HG02973 (cell line): ENCODE results near the gene ZNF202.

Experiments used
- ATAC-seq: cut with Tn5 transposase; IDR thresholded peaks from one replicate; pipeline ENCODE4 v1.9.1; 2021; ENCODE audit warnings: moderate library complexity; ENCODE audit not compliant: unreplicated experiment

The ZNF202 gene

DNA sequence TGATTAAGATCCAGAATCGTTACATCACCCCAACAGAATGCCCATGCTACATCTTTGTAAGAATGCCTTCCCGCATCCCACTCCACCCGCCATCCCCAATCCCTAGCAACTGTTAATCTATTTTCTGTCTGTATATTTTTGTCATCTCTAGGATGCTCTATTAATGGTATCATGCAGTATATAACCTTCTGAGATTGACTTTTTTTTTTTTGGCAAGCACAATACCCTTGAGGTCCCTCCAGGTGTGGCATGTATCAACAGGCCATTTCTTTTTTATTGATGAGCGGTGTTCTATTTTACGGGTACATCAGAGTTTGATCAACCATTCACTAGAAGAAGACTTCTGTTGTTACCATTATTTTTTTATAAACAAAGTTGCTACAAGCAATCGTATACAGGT, 56.9 kb downstream of the ZNF202 start:
- no peak for ATAC-seq

DNA sequence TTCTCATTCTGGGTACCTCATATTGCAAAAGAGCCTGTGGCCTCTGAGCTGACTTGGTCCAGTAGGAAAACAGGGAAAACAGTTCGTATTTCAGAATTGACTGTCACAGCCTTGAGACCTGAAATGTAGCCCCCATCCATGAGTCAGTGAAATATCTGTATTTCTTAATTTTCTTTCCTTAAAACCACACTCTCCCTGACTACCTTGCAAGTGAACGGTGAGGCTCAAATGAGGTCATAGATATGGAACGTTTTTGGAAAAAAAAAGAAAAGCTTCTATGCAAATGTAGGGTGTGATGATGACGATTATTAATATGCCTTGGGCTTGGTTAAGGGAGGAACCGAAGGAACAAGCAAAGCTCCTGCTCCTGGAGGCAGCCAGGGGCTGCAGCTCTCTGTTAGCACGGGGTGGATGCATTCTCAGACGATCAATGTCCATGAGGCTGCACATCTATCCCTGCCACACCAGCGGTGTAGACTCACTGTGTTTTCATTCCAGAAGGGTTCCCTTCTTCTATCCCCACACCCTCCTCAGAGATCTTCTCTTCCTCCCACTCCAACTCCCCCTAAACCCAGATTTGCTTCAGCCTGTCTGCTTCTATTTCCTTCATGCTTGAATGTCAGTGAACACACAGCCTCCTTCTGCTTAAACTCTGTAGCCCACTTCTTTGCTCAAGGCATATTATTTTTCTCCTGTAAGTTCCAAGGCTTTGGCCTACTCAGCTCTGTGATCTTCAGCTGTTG, 57.9 kb downstream of the ZNF202 start:
- no peak for ATAC-seq

DNA sequence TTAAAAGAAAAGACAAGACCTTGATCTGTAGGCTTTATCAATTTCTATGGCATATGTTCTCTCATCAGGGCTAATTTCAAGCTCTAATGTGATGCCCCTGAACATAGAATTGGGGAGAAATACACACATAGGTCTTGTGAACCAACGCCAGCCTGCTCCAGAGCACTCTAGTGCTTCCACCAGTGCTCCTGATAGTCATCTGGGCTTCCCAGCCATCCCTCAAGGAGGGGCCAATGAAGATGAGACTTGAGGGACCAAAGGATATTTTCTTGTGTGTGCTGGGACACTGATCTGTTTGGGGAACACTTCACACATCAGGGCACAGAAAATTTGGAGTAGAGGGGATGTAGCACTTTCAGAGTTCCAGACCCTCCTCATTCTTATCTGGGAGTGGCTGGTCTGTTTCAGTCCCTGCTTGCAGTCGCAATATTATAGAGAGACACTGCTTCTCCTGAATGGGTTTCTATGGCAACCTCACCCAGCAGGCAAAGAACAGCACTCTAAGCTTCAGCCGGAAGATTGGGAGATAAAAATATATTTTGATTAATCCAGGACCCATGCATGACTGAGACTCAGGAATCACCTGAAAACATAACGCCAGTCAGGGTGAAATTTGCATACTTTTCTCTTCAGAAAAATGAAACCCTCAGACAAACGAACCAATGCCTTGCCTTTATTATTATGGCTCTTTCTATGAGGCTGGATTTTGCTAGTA, 58.6 kb downstream of the ZNF202 start:
- no peak for ATAC-seq

DNA sequence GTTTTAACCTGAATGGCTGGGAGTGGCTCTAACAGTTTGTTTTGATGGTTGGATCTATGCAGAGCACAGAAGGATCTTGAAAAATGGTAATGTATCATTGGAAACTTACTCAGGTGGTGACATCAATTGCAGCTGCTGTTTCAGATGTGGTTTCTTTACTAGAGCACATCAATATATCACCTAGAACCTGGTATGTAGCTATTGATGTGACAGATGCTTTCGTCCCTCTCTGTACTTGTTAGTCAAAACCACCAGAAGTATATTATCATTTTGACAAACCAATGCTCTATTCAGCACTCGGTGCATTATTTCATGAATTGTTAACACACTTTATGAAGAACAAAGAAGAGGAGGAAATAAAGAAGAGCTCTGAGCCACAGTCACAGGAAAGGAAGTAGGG, 60.4 kb downstream of the ZNF202 start:
- ATAC-seq: no peak

DNA sequence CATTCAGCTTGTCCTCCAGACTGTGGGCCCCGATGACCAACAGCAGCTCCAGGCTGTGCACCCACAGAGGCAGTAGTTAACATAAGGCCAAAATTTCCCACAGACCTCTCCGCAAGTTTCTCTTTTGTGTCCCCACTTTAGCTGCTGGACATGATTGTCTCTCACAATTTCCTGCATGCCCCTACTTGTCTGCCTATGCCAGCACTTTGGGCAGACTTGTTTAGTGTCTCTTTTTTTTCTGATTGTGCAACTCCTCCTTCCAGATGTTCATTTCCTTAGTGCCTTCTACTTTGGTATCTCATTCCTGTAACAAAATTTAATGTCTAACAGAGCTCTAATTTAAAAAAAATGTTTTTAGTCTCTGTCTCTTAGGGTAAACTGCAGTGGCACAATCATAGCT, 63.2 kb downstream of the ZNF202 start:
- ATAC-seq: no peak

DNA sequence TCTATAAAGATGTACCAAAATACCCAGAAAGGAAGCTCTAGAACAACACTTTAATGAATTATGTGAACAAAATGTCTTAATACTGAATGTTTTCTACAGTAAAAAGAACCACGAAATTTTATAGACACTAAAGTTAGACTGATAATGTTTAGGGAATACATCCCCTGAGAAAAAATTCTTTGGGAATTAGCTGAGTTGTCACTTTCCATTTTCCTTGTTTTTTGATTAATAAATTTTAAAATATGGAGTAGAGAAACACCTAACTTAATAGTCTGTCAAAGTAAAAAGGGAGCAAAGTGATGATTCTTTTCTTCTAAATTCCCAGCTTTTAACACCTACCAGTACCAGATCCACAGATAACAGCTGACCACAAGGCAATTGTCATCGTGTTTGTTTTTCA, 64.0 kb downstream of the ZNF202 start:
- ATAC-seq: no peak

DNA sequence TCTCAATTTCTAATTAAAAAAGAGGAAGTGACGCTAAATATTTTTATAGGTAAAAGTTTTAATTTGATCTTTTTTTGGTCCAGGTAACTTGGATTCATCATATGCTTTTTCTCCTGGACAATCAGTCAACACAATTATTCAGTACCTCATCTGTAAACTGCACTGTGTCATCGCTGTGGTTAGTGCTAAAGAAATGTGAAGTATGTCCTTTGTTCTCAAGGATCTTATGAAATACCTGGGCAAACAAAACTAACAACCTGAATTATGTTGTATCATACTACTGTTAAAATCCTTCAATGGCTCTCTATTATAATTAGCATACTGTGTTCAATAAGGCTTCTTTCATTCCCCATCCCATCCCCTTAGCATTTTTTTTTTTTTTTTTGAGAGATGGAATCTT, 67.2 kb downstream of the ZNF202 start:
- no peak for ATAC-seq
